ENCODE measurements around the gene EFHC2. TPM values are rescaled to one million over a fixed set of nuclear protein-coding genes. Genes with fewer than 3 reads are reported as not detected.

EFHC2 gene
- total RNA-seq (2021; fragmentation: NEBNext Ultra II Directional; extraction: Animal tissue kit (Norgen Biotek cat#: 25700)) (3.3 and 3.4 TPM in 2 replicates), polyA plus RNA-seq (2011; rRNA removed) (0.91 and 1.8 TPM in 2 replicates), polyA minus RNA-seq (2011; rRNA and poly(A)+ RNA removed) (2.0 and 4.2 TPM in 2 replicates)
- polyA plus RNA-seq (2011; cell fraction: cytosol; rRNA removed) = 2.4 TPM
- 1.2 TPM for polyA plus RNA-seq (2011; cell fraction: nucleus; rRNA removed)
- 1.3 to 2.9 TPM (median 1.6 TPM) in 4 replicates for polyA plus RNA-seq (2012, experiment 1 of 2)
- 0.18 TPM for polyA plus RNA-seq (2012, experiment 2 of 2)
- 3.3 TPM for polyA plus RNA-seq (2013, experiment 1 of 2)
- polyA plus RNA-seq (2013, experiment 2 of 2) = 3.6 TPM
- polyA minus RNA-seq (2011; cell fraction: cytosol; rRNA and poly(A)+ RNA removed) = 0.59 TPM
- polyA minus RNA-seq (2011; cell fraction: nucleus; rRNA and poly(A)+ RNA removed) = 3.6 TPM
- long read RNA-seq, experiment 1, partial matches to known transcripts = 0 of 3 reads
- long read RNA-seq, experiment 1, other reads (novel, unspliced or antisense) = 2 of 3 reads
- long read RNA-seq, experiment 2 = 0 reads

GRCh38 chrX:44343412-44344141, at the start of gene EFHC2:
EFHC2 (minus strand) TSS chrX:44343672; CDS start chrX:44343588, 84 bp downstream.
- Histone ChIP-seq H3K23me2 (ENCODE audit: low read depth, low read length) (no peaks in the 10 kb centered on the region), H2BK12ac (ENCODE audit: low read depth, low read length) (no peak within 1 kb of the TSS), H2BK5ac (ENCODE audit: low read depth, low read length) (no peak within 1 kb of the TSS), H3K27me3 (replicated peaks in 1 of 4; ENCODE audit: control insufficient read depth in 3 of 4, extremely low read depth in 1 of 4, insufficient read depth in 3 of 4, low read length in 3 of 4) (no peaks in the 10 kb centered on the region), H2AK5ac (ENCODE audit: low read depth, low read length) (no peak within 1 kb of the TSS), H2BK15ac (ENCODE audit: low read length) (no peak within 1 kb of the TSS), H4K8ac (ENCODE audit: extremely low read depth, insufficient read depth, low read length) (peak within 1 kb of the TSS; percentile 79; the same call in 1 of the 2 replicates), H3K56ac (replicated peaks; ENCODE audit: insufficient read length, low read depth, low read length) (peak within 1 kb of the TSS; percentile 59), H3K79me2 (ENCODE audit: control insufficient read depth in 1 of 2, insufficient read depth in 2 of 2, low read length in 2 of 2) (no peaks in the 10 kb centered on the region), H2BK120ac (replicated peaks; ENCODE audit: low read depth, low read length) (no peak within 1 kb of the TSS), H3K79me1 (ENCODE audit: low read depth, low read length) (no peaks in the 10 kb centered on the region), H2BK20ac (ENCODE audit: low read length) (no peak within 1 kb of the TSS), H3K4me1 (replicated peaks in 1 of 4; ENCODE audit: control insufficient read depth in 3 of 4, insufficient read depth in 4 of 4, low read length in 3 of 4) (0 out of 7 replicates have a peak, but pooled peaks cover 0 to 2% (median 0%) of the 10 kb centered on the region in 4 experiments), H3K23ac (ENCODE audit: insufficient read length) (no peak within 1 kb of the TSS), H3K14ac (ENCODE audit: insufficient read length) (no peak within 1 kb of the TSS), H4K5ac (ENCODE audit: insufficient read length, low read depth, low read length) (no peak within 1 kb of the TSS), H3K36me3 (ENCODE audit: control insufficient read depth in 2 of 4, insufficient read depth in 4 of 4, low read length in 3 of 4) (no peaks in the 10 kb centered on the region), H3K4me2 (ENCODE audit: insufficient read depth in 1 of 2, low read depth in 2 of 2, low read length in 2 of 2) (peak within 1 kb of the TSS; percentile 56 to 79), H3K18ac (ENCODE audit: extremely low read depth, low read length) (no peak within 1 kb of the TSS; the same call in 1 of the 2 replicates), H3K4me3 (ENCODE audit: extremely low read depth in 1 of 4, insufficient read depth in 2 of 4, low read depth in 3 of 4, low read length in 4 of 4) (peak within 1 kb of the TSS; percentile 17 to 55 (median 35); a peak in 7 of 8 replicates), H4K91ac (replicated peaks; ENCODE audit: insufficient read length, low read length) (peak within 1 kb of the TSS; percentile 40), H2AFZ (ENCODE audit: low read length) (no peak within 1 kb of the TSS), H3K27ac (ENCODE audit: low read depth, low read length) (no peak within 1 kb of the TSS), H3K4ac (replicated peaks; ENCODE audit: insufficient read length, low read depth, low read length) (no peak within 1 kb of the TSS), H3K9ac (replicated peaks in 1 of 4; ENCODE audit: extremely low read depth in 1 of 4, low read depth in 3 of 4, low read length in 3 of 4) (peak within 1 kb of the TSS in 1 of 4 experiments; percentile 55; a peak in 3 of 7 replicates), H4K20me1 (replicated peaks in 1 of 2; ENCODE audit: control insufficient read depth in 1 of 2, insufficient read depth in 2 of 2, low read length in 2 of 2) (no peaks in the 10 kb centered on the region), H3K9me3 (ENCODE audit: insufficient read depth in 2 of 2, low read depth in 1 of 2, low read length in 1 of 2) (no peaks in the 10 kb centered on the region; a peak in 1 of 4 replicates)
- WGBS, 2 experiments (ENCODE audit: extremely low coverage in 1 of 2, insufficient coverage in 1 of 2, insufficient read length in 1 of 2, insufficient replicate concordance in 2 of 2, low coverage in 1 of 2, low lambda C conversion rate in 2 of 2, missing lambda C conversion rate in 1 of 2) = 28% methylated on average over 20 of the region's 39 CpGs; no CpG with 5 or more reads in 1 of the 2 experiments
- no peak for FAIRE-seq
- POLR2A ChIA-PET (ENCODE audit: partially characterized antibody) = no interaction called here
- DNase-seq (ENCODE audit: low read depth in 1 of 2, low spot score in 2 of 2) = peak in 1 of 2 experiments; percentile 60
- CTCF ChIA-PET (ENCODE audit: partially characterized antibody) = no interaction called here
- TF ChIP-seq CEBPB (IDR thresholded peaks at IDR 0.05; ENCODE audit: low read depth, low read length) (no peak), MAFK (IDR thresholded peaks at IDR 0.05; ENCODE audit: low read depth, low read length) (no peak), POU5F1 (IDR thresholded peaks at IDR 0.05; ENCODE audit: low read depth, low read length) (no peak), KDM1A (IDR thresholded peaks at IDR 0.05; ENCODE audit: borderline replicate concordance, low read length) (no peak), CHD2 (IDR thresholded peaks at IDR 0.05; ENCODE audit: low read length) (no peak), TEAD4 (IDR thresholded peaks at IDR 0.05; ENCODE audit: low read depth, low read length) (no peak), SP1 (IDR thresholded peaks at IDR 0.05; ENCODE audit: low read depth, low read length) (no peak), CHD1 (IDR thresholded peaks at IDR 0.05; ENCODE audit: low read depth, low read length) (no peak)
